Medulla oblongata (tissue), 1 donor: Measurements from ENCODE around the gene PCYT1A.
"Not testable (repeated sequence)": the region's sequence is repeated elsewhere in the genome, so short reads cannot be mapped to it uniquely, and the experiment has no call there.

Experiments
- DNase-seq: peaks from one replicate; pipeline ENCODE4 v3.0.0-alpha.2; 2015; ENCODE audit errors: extremely low spot score

Gene PCYT1A

DNA sequence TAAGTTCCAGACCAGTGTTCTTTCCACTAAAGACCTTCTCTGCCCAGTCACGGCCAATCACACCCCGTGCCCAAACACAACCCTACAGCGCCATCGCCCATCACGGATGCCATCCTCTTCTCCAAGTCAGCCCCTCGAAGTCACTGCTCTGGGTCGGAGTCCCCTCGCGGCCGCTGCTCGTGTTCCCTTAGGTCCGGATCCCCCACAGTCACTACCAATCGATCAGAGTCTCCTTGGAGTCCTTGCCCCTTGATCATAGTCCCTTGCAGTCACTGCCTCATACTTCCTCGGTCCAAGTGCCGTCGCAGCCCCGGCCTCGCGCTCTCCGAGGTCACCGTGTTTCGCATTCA, 461 bp downstream of the PCYT1A start:
- DNase-seq: peak; percentile 41

DNA sequence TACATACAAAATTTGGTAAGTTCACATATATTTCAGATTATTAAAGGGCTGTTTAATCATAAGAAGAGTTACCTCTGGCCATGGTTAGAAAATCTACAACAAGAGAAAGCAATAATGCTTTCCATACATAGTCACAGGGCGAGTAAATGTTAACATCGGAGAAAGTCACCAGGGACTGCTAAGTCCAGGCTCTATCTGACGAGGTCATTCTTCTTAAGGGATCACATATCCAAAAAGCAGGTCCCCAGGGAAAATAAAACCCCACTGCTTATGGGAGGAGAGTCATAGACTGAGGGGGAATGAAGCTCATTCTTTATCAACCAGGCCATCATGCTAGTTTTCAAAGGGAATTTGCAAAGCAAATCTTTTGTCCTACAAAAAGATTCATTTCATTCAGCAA, 3.1 kb downstream of the PCYT1A start:
- no peak for DNase-seq

DNA sequence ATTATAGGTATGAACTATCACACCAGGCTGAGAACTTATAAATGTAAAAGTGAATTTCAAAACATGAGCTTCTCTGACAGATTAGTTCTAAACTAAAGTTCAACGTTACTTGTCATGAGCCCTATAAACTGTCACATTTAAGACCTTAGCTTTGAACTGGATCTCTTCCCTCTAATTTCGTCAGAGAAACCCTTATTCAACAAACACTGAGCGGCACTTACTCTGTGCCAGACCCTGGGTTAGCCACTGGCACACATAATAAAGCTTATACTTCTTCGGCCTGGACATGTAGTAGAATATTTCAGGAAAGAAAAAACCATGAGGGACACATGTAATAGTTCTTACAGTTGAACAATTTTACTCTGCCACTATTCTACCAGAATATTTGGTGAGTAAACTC, 5.6 kb downstream of the PCYT1A start:
- DNase-seq: peak; percentile 28

DNA sequence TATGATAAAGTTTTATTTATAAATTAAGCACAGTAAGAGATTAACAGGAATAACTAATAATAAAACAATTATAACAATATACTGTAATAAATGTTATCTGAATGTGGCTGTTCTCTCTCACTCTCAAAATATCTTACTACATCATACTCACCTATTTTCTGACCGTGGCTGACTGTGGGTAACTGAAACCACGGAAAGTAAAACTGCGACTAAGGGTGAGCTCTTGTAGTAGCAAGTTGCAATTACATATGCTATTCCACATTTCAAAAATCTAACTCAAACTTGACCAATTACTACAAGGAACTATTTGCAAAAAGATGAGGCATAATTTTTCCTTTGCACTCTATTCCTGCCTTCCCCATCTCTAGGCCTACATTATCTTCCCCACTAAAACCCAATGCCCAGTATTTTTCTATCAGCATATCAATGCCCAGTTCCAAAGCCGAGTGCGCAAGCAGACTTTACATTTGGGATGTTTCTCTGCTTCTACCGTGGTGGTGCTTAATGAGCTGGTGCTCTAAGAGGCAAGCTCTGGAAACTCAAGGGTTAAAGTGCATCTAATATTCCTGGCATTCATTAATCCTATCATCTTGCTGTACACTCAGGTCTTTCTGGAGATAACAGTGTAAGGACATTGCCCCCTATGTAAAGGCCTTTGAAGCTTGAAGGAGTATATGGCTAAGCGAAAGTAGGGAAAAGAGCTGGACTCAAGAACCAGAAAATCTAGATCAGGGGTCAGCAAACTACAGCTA, 6.7 kb downstream of the PCYT1A start:
- DNase-seq: no peak

DNA sequence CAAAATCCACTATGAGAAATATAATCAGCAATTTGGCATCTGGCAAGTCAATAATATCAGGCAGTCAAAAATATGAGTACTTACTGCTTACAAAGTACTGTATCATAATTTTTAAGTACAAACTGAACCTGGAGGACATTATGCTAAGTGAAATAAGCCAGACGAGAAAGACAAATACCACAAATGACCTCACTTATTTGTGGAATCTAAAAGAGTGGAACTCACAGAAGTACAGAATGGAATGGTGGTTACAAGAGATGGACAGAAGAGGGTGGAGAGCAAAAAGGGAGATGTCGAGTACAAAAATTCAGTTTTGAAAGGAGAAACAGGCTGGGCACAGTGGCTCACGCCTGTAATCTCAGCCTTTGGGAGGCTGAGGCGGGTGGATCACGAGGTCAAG, 12.4 kb downstream of the PCYT1A start:
- DNase-seq: no peak

DNA sequence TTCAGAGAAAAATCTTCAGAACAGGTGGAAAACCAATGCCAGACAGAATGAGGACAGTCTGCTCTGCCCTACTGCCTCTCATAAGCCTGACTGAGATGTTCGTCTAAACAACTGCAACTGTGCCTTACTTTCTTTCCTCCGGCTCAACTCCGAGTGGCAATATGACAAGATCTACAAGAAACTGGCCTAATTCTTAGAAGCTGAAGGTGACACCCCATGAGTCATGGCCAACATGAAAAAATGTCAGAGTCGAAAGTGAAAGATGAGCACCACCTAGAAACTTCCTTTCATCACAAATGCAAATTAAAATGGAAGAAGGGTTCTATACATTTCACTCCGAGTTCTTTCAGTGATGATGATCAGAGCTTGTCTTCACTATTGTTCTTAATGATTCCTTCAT, 12.9 kb downstream of the PCYT1A start:
- DNase-seq: no peak

DNA sequence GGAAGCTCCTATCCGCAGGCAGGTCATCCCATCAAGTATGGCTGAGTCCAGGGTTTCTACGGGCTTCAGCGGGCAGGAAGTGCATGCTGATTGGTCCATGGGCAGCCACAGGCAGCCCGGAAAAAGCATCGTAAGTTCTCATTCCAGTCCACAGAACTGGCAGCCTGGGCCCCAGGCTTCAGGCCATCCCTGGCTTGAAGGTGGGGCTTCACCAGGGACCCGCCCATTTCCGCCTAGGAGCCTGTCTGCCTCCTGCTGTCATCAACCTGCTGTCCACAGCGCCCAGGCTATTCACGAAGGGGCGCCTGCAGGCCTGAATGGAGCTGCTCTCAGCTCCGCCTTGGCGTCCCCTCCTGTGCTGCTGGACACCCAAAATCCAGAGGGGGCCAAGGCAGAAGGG, 13.9 kb downstream of the PCYT1A start:
- no peak for DNase-seq

DNA sequence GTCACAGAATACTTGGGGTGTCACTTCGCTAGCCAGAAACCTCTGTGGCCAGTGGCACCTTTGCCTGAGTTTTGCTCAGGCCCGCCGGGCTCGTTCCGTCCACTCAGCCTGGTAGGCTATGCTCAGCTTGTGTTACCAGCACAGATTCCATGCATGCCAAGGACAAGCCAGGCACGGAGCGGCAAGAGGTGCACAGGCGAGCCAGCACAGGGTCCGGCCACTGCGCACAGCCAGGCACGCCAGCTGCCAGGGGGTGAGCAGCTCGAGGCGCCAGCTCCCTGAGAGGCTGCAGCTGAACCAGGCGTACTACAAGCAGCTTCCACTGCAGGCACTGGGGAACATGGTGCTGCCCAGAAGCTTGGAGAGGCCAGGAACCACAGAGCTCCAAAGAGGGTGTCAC, 14.7 kb downstream of the PCYT1A start:
- DNase-seq: no peak

DNA sequence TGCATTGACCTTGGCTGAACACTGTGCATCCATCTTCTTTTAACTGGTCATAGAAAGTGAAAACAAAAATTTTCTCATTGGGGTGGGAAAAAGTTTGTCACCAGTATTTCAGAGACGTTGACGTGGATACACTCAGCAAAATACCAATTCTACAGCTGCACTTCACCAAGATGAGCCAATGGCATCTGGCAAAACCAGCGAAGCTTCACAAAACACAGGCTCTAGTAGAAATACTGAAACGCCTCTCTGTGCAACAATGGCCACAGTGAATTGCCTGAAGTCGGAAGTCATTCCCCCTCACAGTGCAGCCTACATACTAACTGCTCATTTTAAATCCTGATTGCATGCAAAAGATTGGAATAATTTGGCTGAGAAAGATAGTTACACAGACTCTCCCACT, 17.0 kb downstream of the PCYT1A start:
- peak; percentile 35 for DNase-seq

DNA sequence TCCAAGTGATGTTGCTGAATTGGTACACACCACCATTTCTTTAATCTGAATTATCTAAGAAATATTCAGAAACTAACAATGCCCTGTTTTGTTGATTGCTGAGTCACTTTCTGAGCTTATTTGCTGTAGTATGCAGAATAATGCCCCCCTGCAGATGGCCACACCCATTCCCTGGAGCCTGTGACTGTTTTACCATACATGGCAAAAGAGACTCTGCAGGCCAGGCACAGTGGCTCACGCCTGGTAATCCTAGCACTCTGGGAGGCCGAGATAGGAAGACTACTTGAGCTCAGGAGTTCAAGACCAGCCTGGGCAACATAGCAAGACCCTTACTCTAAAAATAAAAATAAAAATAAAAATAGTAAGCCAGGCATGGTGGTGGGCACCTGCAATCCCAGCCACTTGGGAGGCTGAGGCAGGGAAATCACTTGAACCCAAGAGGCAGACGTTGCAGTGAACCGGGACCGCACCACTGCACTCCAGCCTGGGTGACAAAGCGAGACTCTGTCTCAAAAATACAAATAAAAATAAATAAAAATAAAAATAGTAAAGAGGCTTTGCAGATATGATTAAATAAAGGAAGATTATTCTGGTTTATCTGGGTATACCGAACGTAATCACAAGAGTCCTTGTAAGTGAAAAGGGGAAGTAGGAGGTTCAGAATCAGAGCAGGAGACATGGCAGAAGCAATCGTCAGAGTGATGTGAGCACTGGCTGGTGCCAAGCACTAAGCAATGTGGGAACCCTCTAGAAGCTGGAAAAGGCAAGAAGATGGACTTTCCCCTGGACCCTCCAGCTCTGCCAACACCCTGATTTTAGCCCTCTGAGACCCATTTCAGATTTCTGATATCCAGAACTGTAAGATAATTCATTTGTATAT, 19.0 kb downstream of the PCYT1A start:
- peak; percentile 22 for DNase-seq

DNA sequence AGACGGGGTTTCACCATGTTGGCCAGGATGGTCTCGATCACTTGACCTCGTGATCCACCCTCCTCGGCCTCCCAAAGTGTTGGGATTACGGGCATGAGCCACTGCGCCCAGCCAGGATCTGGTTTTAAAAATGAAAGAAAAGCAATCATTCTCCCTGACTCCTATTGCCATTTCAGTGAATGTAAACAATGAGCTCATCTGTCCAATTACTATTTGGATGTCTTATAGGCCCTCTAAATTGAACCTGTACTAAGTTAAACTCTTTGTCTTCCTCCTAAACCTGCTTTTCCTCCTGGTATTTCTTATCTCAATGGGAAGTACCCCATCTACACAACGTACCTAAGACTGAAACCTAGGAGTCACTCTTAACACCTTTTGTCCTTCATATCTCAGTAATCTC, 23.7 kb downstream of the PCYT1A start:
- no peak for DNase-seq

DNA sequence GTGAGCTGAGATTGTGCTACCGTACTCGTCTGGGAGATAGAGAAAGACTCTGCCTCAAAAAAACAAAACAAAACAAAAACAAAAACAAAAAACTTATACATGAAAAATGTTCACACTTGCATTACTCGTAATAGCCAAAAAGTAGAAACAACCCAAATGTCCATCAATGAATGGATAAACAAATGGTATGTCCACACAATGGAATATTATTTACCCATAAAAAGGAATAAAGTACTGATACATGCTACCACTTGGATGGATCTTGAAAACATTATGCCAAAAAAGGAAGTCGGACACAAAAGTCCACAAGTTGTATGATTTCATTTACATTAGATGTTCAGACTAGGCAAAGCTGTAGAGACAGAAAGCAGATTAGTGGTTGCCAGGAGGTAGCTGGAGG, 26.7 kb downstream of the PCYT1A start:
- no peak for DNase-seq

DNA sequence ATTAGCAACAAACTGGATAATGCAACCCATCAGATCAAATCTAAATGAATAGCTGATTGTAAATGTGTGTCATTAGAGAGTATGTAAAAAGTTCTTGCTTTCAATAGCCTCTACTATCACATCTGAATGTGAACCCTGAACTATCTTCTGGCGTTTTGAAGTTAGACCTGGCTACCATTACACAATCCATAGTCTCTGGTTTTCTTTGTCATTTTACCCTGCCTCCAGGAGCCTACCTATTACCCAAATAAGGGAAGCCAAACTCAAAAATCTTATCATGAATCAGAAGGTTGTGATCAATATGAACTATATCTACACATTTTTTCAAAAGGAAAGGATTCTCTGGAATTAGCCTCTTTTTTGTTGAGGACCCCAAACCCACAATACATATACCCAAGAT, 31.8 kb downstream of the PCYT1A start:
- DNase-seq: no peak

DNA sequence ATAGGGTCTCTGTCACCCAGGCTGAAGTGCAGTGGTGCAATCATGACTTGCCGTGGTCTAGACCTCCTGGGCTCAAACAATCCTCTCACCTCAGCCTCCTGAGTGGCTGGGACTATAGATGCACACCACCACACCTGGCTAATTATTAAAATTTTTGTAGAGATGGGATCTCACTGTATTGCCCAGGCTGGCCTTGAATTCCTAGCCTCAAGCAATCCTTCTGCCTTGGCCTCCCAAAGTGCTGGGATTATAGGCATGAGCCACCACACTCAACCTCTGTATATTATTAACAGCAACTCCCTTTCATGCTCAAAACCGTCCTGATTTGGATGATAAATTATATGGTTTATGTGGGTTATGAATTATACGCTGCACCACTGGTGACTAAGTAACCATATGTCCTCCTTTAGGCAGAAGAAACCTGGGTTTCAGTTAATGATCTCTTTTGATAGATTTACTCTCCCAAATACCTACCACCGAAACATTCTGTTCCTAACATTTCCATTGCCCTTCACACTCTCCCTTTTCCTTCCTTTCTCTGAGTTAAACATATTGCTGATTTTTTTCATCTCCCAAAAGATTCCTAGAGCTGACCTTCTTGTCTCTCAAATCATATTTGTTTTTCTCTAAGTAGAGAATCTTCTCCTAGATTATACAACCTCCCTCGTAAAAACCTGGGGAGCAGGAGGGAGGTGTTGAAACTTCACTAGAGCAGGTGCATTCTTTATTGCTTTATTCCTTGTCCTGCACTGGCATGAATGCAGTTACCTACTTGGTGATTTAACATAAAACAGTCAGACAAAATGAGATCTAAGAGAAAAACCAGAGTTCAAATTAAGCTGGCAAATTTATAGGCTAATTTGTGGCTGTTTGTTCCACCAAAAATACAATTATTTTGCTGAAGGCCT, 32.9 kb downstream of the PCYT1A start:
- DNase-seq: no peak

DNA sequence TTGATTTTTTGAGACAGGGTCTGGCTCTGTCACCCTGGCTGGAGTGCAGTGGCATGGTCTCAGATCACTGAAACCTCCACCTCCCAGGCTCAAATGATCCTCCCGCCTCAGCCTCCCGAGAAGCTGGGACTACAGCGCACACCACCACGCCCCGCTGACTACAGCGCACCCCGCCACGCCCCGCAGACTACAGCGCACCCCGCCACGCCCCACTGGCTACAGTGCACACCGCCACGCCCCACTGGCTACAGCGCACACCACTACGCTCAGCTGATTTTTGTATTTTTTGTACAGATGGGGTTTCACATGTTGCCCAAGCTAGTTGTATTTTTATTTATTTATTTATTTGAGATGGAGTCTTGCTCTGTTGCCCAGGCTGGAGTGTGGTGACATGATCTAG, 35.6 kb downstream of the PCYT1A start:
- no peak for DNase-seq

DNA sequence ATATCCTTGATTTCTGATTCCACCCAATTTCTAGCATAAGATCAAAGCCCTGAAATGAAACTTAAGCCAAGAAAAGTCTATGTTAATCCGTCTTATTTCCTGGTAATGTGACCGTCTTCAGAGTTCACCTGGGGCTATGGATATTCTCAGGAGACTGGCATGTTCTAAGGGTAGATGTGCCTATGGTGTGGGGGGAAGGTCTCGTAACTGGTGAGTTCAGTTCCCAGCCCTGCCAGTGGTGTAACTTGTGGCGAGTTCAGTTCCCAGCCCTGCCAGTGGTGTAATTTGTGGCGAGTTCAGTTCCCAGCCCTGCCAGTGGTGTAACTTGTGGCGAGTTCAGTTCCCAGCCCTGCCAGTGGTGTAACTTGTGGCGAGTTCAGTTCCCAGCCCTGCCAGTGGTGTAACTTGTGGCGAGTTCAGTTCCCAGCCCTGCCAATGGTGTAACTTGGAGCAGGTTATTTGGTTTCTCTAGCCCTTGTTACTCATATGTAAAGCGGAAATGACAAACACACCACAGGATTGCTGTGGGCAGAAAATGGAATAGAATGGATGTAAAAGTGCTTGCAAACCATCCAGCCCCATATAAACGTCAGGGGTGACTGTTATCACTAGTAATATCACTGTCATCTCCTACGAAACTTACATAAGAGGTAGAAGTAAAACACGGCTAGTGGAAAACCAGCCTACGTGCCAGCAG, 40.8 kb downstream of the PCYT1A start:
- no peak for DNase-seq

DNA sequence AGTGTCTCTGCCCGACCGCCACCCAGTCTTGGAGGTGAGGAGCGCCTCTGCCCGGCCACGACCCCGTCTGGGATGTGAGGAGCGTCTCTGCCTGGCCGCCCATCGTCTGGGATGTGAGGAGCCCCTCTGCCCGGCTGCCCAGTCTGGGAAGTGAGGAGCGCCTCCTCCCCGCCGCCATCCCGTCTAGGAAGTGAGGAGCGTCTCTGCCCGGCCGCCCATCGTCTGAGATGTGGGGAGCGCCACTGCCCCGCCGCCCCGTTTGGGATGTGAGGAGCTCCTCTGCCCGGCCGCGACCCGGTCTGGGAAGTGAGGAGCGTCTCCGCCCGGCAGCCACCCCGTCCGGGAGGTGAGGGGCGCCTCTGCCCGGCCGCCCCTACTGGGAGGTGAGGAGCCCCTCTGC, 43.4 kb downstream of the PCYT1A start:
- not testable (repeated sequence) for DNase-seq

DNA sequence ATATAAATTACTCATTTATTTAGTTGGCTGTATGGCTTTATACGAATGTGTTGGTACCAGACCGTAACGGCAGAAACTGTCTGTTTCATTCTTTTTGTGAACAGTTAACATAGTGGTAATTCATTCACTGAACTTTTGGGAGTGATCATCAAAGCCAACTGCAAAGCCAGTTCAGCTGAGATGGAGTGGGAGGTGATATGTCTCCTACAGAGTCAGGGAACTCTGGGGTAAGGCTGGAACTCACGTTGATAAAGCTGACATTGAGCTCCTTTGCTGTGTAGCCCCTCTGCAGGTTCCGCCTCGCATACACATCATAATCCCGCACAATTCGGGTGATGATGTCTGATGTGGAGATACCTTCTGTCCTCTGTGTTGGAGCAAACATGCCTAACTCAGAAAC, 45.8 kb downstream of the PCYT1A start:
- DNase-seq: no peak

DNA sequence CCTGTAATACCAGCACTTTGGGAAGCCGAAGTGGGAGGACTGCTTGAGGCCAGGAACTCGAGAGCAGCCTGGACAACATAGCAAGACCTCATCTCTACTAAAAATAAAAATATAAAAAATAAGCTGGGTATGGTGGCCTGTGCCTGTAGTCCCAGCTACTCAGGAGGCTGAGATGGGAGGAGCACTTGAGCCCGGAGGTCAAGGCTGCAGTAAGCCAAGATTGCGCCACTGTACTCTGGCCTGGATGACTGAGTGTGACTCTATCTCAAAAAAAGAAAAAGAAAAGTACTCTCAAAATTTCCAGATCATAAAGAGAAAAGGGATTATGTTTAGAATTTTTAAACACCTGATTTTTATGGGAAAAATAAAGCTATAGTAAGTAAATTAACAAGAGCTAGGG, 47.1 kb downstream of the PCYT1A start:
- no peak for DNase-seq

DNA sequence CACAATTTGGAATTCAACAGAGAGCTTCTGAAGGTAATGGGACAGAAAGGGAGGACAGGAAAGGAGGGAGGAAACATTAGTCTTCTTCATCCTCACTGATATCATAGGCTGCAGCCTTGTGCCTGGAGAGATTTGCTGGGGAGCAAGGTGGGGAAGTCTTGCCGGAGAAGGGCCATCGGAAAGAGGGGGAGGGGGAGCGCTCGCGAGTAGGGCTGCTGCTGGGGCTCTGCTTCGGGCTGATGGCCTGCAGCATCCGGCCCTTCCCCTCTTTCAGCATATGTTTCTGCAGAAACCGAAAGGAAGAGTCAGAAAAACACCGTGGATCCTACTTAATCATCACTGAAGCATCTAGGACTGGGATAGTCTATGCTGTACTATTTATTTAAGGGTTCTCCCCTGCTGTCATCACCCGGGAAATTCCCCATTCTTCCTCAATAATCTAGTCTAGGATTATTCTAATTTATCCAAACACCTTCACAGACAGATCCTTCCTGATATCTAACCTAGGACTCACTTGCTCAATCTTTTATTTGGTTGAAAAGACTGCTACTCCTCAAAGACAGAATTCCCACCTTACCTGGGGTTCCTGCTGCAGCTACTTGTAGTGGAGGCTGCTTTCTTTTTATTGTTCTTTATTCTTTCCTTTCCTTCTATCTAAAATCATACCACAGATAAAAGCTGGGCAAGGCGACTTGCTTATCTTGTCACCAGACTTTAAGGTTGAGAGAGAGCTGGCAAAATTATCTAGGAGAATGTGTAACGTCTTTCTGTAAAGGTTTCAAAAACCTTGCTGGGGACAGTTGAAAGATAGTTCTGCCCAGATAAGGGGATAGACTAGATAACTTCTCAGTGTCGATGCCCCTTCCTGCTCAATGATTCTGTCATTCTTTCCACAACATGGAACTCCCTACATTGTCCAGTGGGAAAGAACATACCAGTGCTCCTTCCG, 48.6 kb downstream of the PCYT1A start:
- DNase-seq: no peak

DNA sequence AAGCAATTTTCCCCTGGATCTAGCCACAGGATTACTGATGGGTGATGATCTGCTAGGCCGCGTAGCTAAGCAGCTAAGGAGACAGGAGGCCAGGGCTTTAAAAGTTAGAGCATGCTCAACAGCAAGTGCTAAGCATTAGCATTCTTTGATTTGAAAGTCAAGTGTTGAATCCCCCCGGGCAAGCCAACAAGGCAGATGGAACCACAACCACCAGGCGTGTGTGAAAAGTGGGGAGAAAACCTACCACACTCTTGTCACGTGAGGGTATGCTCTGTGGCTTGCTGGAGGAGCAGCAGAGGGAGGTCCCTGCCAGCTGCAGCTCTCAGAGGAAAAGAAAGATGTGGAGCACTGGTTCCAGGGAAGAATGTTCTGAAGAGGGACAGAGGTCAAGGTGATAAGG, 50.3 kb downstream of the PCYT1A start:
- no peak for DNase-seq
